Thymus (tissue), 14 donors: Measurements from ENCODE around the gene PDE6H. TPM values are rescaled to one million over a fixed set of nuclear protein-coding genes. Genes with fewer than 3 reads are reported as not detected.

Experiments used
- DNase-seq, 9 donors: peaks; one replicate each; pipeline ENCODE4 v3.0.0-alpha.2; 2013; ENCODE audit warnings: low spot score in 9 of 9, low read depth in 6 of 9, missing footprints in 1 of 9
- H3K27ac ChIP-seq, 2 donors: one replicate each; pipeline ENCODE4 v1.5.1; 2013; ENCODE audit warnings: control low read depth in 1 of 2, low read depth in 1 of 2, low read length in 1 of 2, mild to moderate bottlenecking in 1 of 2, moderate library complexity in 1 of 2
- H3K27me3 ChIP-seq, 2 donors: one replicate each; pipeline ENCODE4 v1.5.1; 2013; ENCODE audit warnings: low read length in 1 of 2; ENCODE audit not compliant: control insufficient read depth in 2 of 2, insufficient read depth in 1 of 2
- H3K36me3 ChIP-seq, 2 donors: one replicate each; pipeline ENCODE4 v1.5.1; 2013; ENCODE audit warnings: low read length in 1 of 2, mild to moderate bottlenecking in 1 of 2, moderate library complexity in 1 of 2; ENCODE audit not compliant: control insufficient read depth in 2 of 2, insufficient read depth in 2 of 2
- H3K4me1 ChIP-seq, 2 donors: one replicate each; pipeline ENCODE4 v1.5.1; 2013; ENCODE audit warnings: low read length in 2 of 2; ENCODE audit not compliant: control insufficient read depth in 2 of 2, insufficient read depth in 2 of 2
- H3K4me3 ChIP-seq, 2 donors: one replicate each; pipeline ENCODE4 v1.5.1; 2013; ENCODE audit warnings: low read length in 2 of 2, control low read depth in 1 of 2, mild to moderate bottlenecking in 1 of 2
- H3K9me3 ChIP-seq, 2 donors: one replicate each; pipeline ENCODE4 v1.5.1; 2013; ENCODE audit warnings: low read length in 1 of 2, mild to moderate bottlenecking in 1 of 2; ENCODE audit not compliant: control insufficient read depth in 2 of 2, insufficient read depth in 1 of 2
- WGBS: extraction: QIAGEN DNeasy Blood & Tissue Kit; methylation state at CpG from one replicate; pipeline ENCODE4 v1.1.7; 2013; 5-methylcytosine and 5-hydroxymethylcytosine counted together
- long read RNA-seq, 10 donors: transcript quantifications; one replicate each; lab custom pipeline, GENCODE V29; 2026
- polyA plus RNA-seq: library from polyadenylated mRNA; stranded (reverse); fragments of 200-250 nt; gene quantifications from one replicate; pipeline ENCODE4 v1.2.3, GENCODE V29; 2013
- total RNA-seq: library from RNA; stranded (reverse); fragments of 120-200 nt; gene quantifications from one replicate; pipeline ENCODE4 v1.2.4, GENCODE V29; 2013
- donor health status: healthy.

PDE6H gene
- 0.19 TPM for total RNA-seq
- polyA plus RNA-seq = not detected
- long read RNA-seq, donor 1 = 0 reads
- long read RNA-seq, donor 2 = 0 reads
- long read RNA-seq, donor 3 = 0 reads
- long read RNA-seq, donor 4 = 0 reads
- long read RNA-seq, donor 5, partial matches to known transcripts = 14 of 14 reads
- long read RNA-seq, donor 5, other reads (novel, unspliced or antisense) = 0 of 14 reads
- long read RNA-seq, donor 6 = 0 reads
- long read RNA-seq, donor 7 = 0 reads
- long read RNA-seq, donor 8 = 0 reads
- long read RNA-seq, donor 9 = 0 reads
- long read RNA-seq, donor 10 = 0 reads

- Histone ChIP-seq H3K27me3 (no peaks in the 10 kb centered on the region), H3K4me1 (peaks cover 0 to 8% of the 10 kb centered on the region in 2 donors), H3K9me3 (no peaks in the 10 kb centered on the region), H3K36me3 (no peaks in the 10 kb centered on the region), H3K4me3 (no peak within 1 kb of the TSS), H3K27ac (peak within 1 kb of the TSS in 1 of 2 donors; percentile 5)
- 69% methylated on average over 2 of the region's 2 CpGs for WGBS
- no peak for DNase-seq
Measured at GRCh38 chr12:14972816-14973215, at the start of gene PDE6H. PDE6H (plus strand) TSS chr12:14973042; CDS start chr12:14978013, 4,971 bp downstream.

- Histone ChIP-seq H3K4me3 (no peak overlapping the region), H3K27ac (no peak overlapping the region), H3K27me3 (no peaks in the 10 kb centered on the region), H3K4me1 (peaks cover 0 to 14% of the 10 kb centered on the region in 2 donors), H3K36me3 (peaks cover 7% of the 10 kb centered on the region in 2 donors), H3K9me3 (no peaks in the 10 kb centered on the region)
- 98% methylated on average over 2 of the region's 2 CpGs for WGBS
- no peak for DNase-seq
Measured at GRCh38 chr12:14923944-14924343, 48.9 kb upstream of the PDE6H start.

- over 99% methylated on average over 3 of the region's 3 CpGs for WGBS
Measured at GRCh38 chr12:14924541-14924940, 48.3 kb upstream of the PDE6H start.

GRCh38 chr12:14927267-14927666, 45.6 kb upstream of the PDE6H start:
- Histone ChIP-seq H3K27me3 (no peaks in the 10 kb centered on the region), H3K4me3 (no peak overlapping the region), H3K4me1 (no peaks in the 10 kb centered on the region), H3K27ac (no peak overlapping the region), H3K36me3 (peaks cover 8 to 15% of the 10 kb centered on the region in 2 donors), H3K9me3 (no peaks in the 10 kb centered on the region)
- WGBS = 98% methylated on average over 3 of the region's 3 CpGs
- DNase-seq = no peak

More at GRCh38 chr12:14924541-14924940, 48.3 kb upstream of the PDE6H start:
- Histone ChIP-seq H3K36me3 (peaks cover 6% of the 10 kb centered on the region in 2 donors), H3K27ac (no peak overlapping the region), H3K9me3 (no peaks in the 10 kb centered on the region), H3K4me3 (no peak overlapping the region), H3K27me3 (no peaks in the 10 kb centered on the region), H3K4me1 (peaks cover 0 to 14% of the 10 kb centered on the region in 2 donors)
- DNase-seq = no peak

GRCh38 chr12:14928931-14929330, 43.9 kb upstream of the PDE6H start:
- Histone ChIP-seq H3K27ac (no peak overlapping the region), H3K4me1 (no peaks in the 10 kb centered on the region), H3K9me3 (no peaks in the 10 kb centered on the region), H3K36me3 (peaks cover 8 to 26% of the 10 kb centered on the region in 2 donors), H3K4me3 (no peak overlapping the region), H3K27me3 (no peaks in the 10 kb centered on the region)
- 93% methylated on average over 4 of the region's 4 CpGs for WGBS
- no peak for DNase-seq

- Histone ChIP-seq H3K27ac (no peak overlapping the region), H3K36me3 (peaks cover 11 to 31% of the 10 kb centered on the region in 2 donors), H3K9me3 (no peaks in the 10 kb centered on the region), H3K4me1 (no peaks in the 10 kb centered on the region), H3K4me3 (no peak overlapping the region), H3K27me3 (no peaks in the 10 kb centered on the region)
- no peak for DNase-seq
Measured at GRCh38 chr12:14930299-14930698, 42.5 kb upstream of the PDE6H start.

GRCh38 chr12:14931359-14931758, 41.5 kb upstream of the PDE6H start:
- no peak for DNase-seq
- Histone ChIP-seq H3K9me3 (no peaks in the 10 kb centered on the region), H3K4me3 (no peak overlapping the region), H3K27ac (no peak overlapping the region), H3K27me3 (no peaks in the 10 kb centered on the region), H3K4me1 (no peaks in the 10 kb centered on the region), H3K36me3 (peaks cover 14 to 34% of the 10 kb centered on the region in 2 donors)
- 99% methylated on average over 4 of the region's 4 CpGs for WGBS

- Histone ChIP-seq H3K9me3 (no peaks in the 10 kb centered on the region), H3K36me3 (peaks cover 18 to 36% of the 10 kb centered on the region in 2 donors), H3K27ac (no peak overlapping the region), H3K4me3 (no peak overlapping the region), H3K4me1 (no peaks in the 10 kb centered on the region), H3K27me3 (no peaks in the 10 kb centered on the region)
- no peak for DNase-seq
- WGBS = 98% methylated on average over 7 of the region's 7 CpGs
Measured at GRCh38 chr12:14931791-14932560, 40.9 kb upstream of the PDE6H start.

GRCh38 chr12:14934511-14934910, 38.3 kb upstream of the PDE6H start:
- H3K9me3 ChIP-seq = no peaks in the 10 kb centered on the region
- no peaks in the 10 kb centered on the region for H3K27me3 ChIP-seq
- peaks cover 0 to 2% of the 10 kb centered on the region in 2 donors for H3K4me1 ChIP-seq
- 98% methylated on average over 2 of the region's 2 CpGs for WGBS
- DNase-seq = no peak
- H3K27ac ChIP-seq = no peak overlapping the region
- peaks cover 20 to 33% of the 10 kb centered on the region in 2 donors for H3K36me3 ChIP-seq
- no peak overlapping the region for H3K4me3 ChIP-seq
